Gastroesophageal sphincter (tissue), 3 donors: Measurements from ENCODE around the gene NAALADL2.

Experiments used
- CTCF ChIP-seq, 4 experiments: fragments of 200-600 bp in 2 of 4; fragments of 450-650 bp in 2 of 4; sonication (generic) in 1 of 4; IDR thresholded peaks; one replicate each; pipeline ENCODE4 v1.5.1; 2017 to 2019; ENCODE audit warnings: antibody characterized with exemption in 4 of 4, mild to moderate bottlenecking in 2 of 4, moderate library complexity in 2 of 4
- POLR2A ChIP-seq, 2 donors: fragments of 450-650 bp; IDR thresholded peaks; one replicate each; pipeline ENCODE4 v1.6.1; 2017; ENCODE audit warnings: antibody characterized with exemption in 2 of 2, mild to moderate bottlenecking in 2 of 2, moderate library complexity in 1 of 2

DNA sequence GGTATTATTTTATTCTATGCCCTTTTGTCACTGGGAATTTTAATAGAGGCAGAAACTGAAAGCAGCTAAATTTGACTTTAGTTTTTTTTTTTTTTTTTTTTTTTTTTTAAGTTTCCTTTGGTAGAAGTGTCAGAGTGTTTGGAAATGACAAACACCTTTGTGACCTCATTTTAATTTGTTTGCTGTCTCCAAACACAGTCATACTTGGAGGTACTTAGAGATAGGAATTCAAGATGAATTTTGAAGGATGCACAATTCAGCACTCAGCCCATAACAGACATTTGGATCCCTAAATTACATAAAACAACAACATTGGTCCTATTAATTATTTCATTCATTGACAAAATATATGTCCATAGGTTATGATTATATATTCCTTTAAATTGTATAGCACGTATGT lies 43.4 kb upstream of the NAALADL2 start:
- TF ChIP-seq CTCF (IDR thresholded peaks at IDR 0.05) (no peak), POLR2A (IDR thresholded peaks at IDR 0.05) (no peak)
